Glutamatergic neuron (in vitro differentiated cells): ENCODE measurements around the gene CCDC185. TPM values are rescaled to one million over a fixed set of nuclear protein-coding genes. Genes with fewer than 3 reads are reported as not detected.

ENCODE experiments used
- DNase-seq: peaks from one replicate; pipeline ENCODE4 v3.0.0; 2022
- H3K27ac Mint-ChIP-seq: one replicate; pipeline ENCODE4 v1.8.0; 2020; ENCODE audit warnings: mild to moderate bottlenecking, mixed read lengths, inconsistent platforms; ENCODE audit not compliant: unreplicated experiment
- H3K27me3 Mint-ChIP-seq: one replicate; pipeline ENCODE4 v1.8.0; 2020; ENCODE audit warnings: mild to moderate bottlenecking, moderate library complexity, mixed read lengths, inconsistent platforms; ENCODE audit not compliant: unreplicated experiment
- H3K36me3 Mint-ChIP-seq: one replicate; pipeline ENCODE4 v1.8.0; 2020; ENCODE audit warnings: mild to moderate bottlenecking, mixed read lengths, inconsistent platforms; ENCODE audit not compliant: unreplicated experiment
- H3K4me1 Mint-ChIP-seq: one replicate; pipeline ENCODE4 v1.8.0; 2020; ENCODE audit warnings: mild to moderate bottlenecking, low read depth, mixed read lengths, inconsistent platforms; ENCODE audit not compliant: unreplicated experiment
- H3K4me3 Mint-ChIP-seq: one replicate; pipeline ENCODE4 v1.8.0; 2020; ENCODE audit warnings: mild to moderate bottlenecking, mixed read lengths, inconsistent platforms; ENCODE audit not compliant: unreplicated experiment
- H3K9me3 Mint-ChIP-seq: one replicate; pipeline ENCODE4 v1.8.0; 2020; ENCODE audit warnings: mild to moderate bottlenecking, moderate library complexity, mixed read lengths, inconsistent platforms; ENCODE audit not compliant: unreplicated experiment
- total RNA-seq: library from RNA; stranded (reverse); fragmentation: NEBNext Ultra II Directional; extraction: Animal tissue kit (Norgen Biotek cat#: 25700); gene quantifications from one replicate; pipeline ENCODE4 v1.2.1, GENCODE V29; 2021; ENCODE audit not compliant: unreplicated experiment
- TF ChIP-seq, protein P1 (sequence below): fragments of 200-600 bp; sonication (generic); IDR thresholded peaks from one replicate; pipeline ENCODE4 v1.5.0; 2021; ENCODE audit not compliant: partially characterized antibody, unreplicated experiment

The CCDC185 gene
- total RNA-seq, 1 donor from 2014 or later, result not detected

DNA sequence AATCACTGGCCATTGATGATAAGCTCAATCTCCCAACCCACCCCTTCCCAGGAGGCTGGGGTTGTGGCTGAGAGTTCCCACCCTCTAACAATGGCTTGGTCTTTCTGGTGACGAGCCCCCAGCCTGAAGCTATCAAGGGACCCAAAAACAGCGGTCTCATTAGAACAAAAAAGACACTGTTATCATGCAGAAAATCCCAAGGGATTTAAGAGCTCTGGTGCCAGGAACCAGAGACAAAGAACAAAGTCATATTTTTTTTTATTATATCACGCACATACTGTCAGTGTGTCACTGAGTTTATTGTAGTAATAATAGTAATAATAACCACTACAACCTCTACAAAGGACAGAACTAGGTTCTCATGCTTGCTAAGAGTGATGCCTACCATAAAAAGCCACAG lies 43.9 kb downstream of the CCDC185 start:
- TF ChIP-seq, protein P1, sequence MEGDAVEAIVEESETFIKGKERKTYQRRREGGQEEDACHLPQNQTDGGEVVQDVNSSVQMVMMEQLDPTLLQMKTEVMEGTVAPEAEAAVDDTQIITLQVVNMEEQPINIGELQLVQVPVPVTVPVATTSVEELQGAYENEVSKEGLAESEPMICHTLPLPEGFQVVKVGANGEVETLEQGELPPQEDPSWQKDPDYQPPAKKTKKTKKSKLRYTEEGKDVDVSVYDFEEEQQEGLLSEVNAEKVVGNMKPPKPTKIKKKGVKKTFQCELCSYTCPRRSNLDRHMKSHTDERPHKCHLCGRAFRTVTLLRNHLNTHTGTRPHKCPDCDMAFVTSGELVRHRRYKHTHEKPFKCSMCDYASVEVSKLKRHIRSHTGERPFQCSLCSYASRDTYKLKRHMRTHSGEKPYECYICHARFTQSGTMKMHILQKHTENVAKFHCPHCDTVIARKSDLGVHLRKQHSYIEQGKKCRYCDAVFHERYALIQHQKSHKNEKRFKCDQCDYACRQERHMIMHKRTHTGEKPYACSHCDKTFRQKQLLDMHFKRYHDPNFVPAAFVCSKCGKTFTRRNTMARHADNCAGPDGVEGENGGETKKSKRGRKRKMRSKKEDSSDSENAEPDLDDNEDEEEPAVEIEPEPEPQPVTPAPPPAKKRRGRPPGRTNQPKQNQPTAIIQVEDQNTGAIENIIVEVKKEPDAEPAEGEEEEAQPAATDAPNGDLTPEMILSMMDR, result no peak
- no peak for DNase-seq
- H3K9me3 Mint-ChIP-seq, result no peaks in the 10 kb centered on the region
- H3K27ac Mint-ChIP-seq, result no peak overlapping the region
- H3K36me3 Mint-ChIP-seq, result no peaks in the 10 kb centered on the region
- H3K4me1 Mint-ChIP-seq, result no peaks in the 10 kb centered on the region
- peaks cover 6% of the 10 kb centered on the region for H3K27me3 Mint-ChIP-seq
- no peak overlapping the region for H3K4me3 Mint-ChIP-seq

DNA sequence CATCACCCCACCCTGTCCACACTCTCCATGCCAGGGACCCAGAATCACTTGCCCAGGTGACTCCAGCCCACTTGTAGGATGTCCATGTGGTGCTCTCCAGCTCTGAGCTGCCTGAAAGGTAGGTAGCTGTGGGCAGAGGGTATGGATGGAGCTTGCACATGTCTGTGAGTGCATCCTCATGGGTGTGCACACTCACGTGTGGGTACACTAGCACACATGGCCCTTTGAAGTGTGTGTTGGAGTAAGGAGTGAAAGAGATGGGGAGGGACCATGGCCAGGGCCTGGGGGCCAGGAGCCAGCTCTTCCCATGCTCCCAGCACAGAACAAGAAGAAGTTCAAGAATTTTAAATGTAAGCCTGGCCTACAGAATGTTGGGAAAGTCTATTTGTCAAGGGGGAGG lies 50.2 kb downstream of the CCDC185 start:
- TF ChIP-seq, protein P1, result no peak
- Mint-ChIP-seq H3K4me1 (no peaks in the 10 kb centered on the region), H3K27ac (no peak overlapping the region), H3K36me3 (peaks cover 6% of the 10 kb centered on the region), H3K9me3 (peaks cover 5% of the 10 kb centered on the region), H3K4me3 (no peak overlapping the region), H3K27me3 (peaks cover 4% of the 10 kb centered on the region)
- DNase-seq, result no peak

DNA sequence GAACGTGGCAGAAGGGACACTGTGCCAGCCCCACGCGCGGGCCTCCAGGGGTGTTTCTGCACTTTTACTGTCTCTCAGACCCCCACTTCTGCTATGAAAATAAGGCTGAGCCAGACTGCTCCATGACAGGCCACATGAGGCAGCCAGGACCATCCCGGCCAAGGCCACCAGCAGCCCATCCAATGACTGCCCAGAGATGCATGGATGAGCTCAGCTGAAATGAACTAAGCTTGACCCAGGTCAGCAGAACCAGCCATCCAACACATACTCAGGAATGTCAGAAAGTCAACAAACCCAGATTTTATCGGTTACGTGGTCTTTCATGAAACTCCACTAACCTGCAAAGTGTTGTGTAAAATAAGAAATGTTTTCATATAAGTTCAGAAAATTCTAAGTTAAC lies 51.2 kb downstream of the CCDC185 start:
- peaks cover 6% of the 10 kb centered on the region for H3K36me3 Mint-ChIP-seq

More for the DNA sequence above, 51.2 kb downstream of the CCDC185 start:
- Mint-ChIP-seq H3K27me3 (peaks cover 4% of the 10 kb centered on the region), H3K27ac (no peak overlapping the region), H3K9me3 (peaks cover 5% of the 10 kb centered on the region), H3K4me3 (no peak overlapping the region), H3K4me1 (no peaks in the 10 kb centered on the region)
- TF ChIP-seq, protein P1, result no peak
- no peak for DNase-seq

Other genes starting within 250 kb of the CCDC185 start
- 0.47 TPM for gene SUSD4, start 29.2 kb upstream of the CCDC185 start, total RNA-seq